Measurements from ENCODE around the gene SPOP. TPM values are rescaled to one million over a fixed set of nuclear protein-coding genes. Genes with fewer than 3 reads are reported as not detected.

The SPOP gene
- total and polyA plus RNA-seq, 2 of the 4 experiments (the other 2 are of a cell fraction), result 24.9 to 47.5 TPM

DNA sequence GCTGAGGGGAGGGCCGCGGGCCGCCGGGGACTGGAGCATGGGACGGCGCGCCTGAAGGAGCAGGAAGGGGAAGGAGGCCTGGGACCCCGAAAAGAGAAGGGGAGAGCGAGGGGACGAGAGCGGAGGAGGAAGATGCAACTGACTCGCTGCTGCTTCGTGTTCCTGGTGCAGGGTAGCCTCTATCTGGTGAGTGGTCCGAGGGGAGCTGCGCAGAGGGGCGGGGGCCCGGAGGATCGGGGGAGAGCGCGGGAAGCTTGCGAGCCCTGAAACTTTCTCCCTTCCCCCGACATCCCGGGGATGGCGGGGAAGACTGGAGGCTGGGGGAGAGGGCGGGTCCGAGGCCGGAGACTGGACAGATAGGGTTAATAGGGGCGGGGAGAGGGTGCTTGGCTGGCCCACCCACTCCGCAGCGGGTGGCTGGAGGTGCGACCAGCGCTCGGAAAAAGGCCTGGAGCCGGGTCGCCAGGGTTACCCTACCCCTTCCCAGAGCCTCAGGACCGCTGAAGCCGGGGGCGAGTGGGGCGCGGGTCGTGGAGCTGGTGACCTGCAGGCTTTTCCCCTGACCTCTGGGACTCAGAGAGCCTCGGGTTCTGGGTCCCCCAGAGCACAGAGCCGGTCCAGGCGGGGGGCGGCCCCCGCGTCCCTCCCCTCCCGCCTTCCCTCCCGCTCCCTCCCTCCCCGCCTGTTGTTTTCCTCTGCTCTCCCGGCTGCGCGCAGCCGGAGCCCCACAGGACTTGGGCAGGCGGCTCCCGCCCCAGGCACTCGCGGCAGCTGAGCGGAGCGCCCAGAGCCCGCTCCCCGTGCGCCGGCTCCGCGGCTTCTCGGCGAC lies 101.6 kb downstream of the SPOP start:
- TF ChIP-seq MAZ (IDR thresholded peaks at IDR 0.05; ENCODE audit: borderline replicate concordance, low read depth, low read length) (peak; percentile 39; the same call in 1 of the 2 replicates), SMC3 (IDR thresholded peaks at IDR 0.05; ENCODE audit: low read depth, low read length) (no peak)
- Histone ChIP-seq H2BK15ac (ENCODE audit: low read depth, low read length) (no peak overlapping the region), H3K4me2 (ENCODE audit: low read depth, low read length) (peak overlapping the region; percentile 90), H3K36me3 (ENCODE audit: control insufficient read depth, insufficient read depth, low read length) (no peaks in the 10 kb centered on the region), H3K4ac (ENCODE audit: low read depth, low read length) (0 out of 2 replicates have a peak overlapping the region, but pooled peaks have one; percentile 65), H3K23ac (ENCODE audit: low read depth, low read length) (no peak overlapping the region), H2AK9ac (replicated peaks; ENCODE audit: low read depth, low read length, poor library complexity) (peak overlapping the region; percentile 65), H4K20me1 (ENCODE audit: insufficient read depth, low read length) (no peaks in the 10 kb centered on the region; the same call in none of the 2 replicates), H3K4me3 (ENCODE audit: insufficient read depth, low read depth, low read length) (peak overlapping the region; percentile 57), H3K9me1 (ENCODE audit: insufficient read depth, low read length) (no peaks in the 10 kb centered on the region), H3K27ac (ENCODE audit: insufficient read depth, low read length) (no peak overlapping the region), H2BK20ac (ENCODE audit: low read depth, low read length) (no peak overlapping the region), H3K4me1 (ENCODE audit: control insufficient read depth, insufficient read depth, low read length) (peaks cover 4% of the 10 kb centered on the region; the same call in 1 of the 2 replicates), H4K91ac (ENCODE audit: insufficient read depth, low read depth, low read length) (no peak overlapping the region), H4K8ac (ENCODE audit: low read depth in 2 of 2, low read length in 2 of 2) (no peak overlapping the region), H2AK5ac (ENCODE audit: low read depth, low read length) (no peak overlapping the region), H3K27me3 (ENCODE audit: control insufficient read depth, insufficient read depth, low read length) (peaks cover 54% of the 10 kb centered on the region), H3K79me1 (ENCODE audit: low read depth in 1 of 2, low read length in 2 of 2) (no peaks in the 10 kb centered on the region), H2BK120ac (ENCODE audit: low read depth, low read length) (0 out of 2 replicates have a peak overlapping the region, but pooled peaks have one; percentile 40), H4K5ac (ENCODE audit: low read depth, low read length) (no peak overlapping the region), H2BK5ac (ENCODE audit: low read depth, low read length, poor library complexity, severe bottlenecking) (no peak overlapping the region), H3K14ac (replicated peaks; ENCODE audit: low read depth, low read length) (no peak overlapping the region; the same call in 1 of the 2 replicates), H2AFZ (replicated peaks; ENCODE audit: low read length, poor library complexity) (peak overlapping the region; percentile 94), H3K9ac (ENCODE audit: low read depth, low read length) (peak overlapping the region; percentile 75), H3K56ac (ENCODE audit: extremely low read depth, insufficient read depth, low read length) (no peak overlapping the region), H3K9me3 (ENCODE audit: control insufficient read depth, insufficient read depth, low read length) (no peaks in the 10 kb centered on the region), H3K18ac (ENCODE audit: low read depth, low read length) (no peak overlapping the region)
- intact Hi-C loops (cut with micrococcal nuclease), result no loop called here
- BruUV-seq (replicated peaks), result no TSS peak
- in situ Hi-C loops (cut with MboI; ENCODE audit: low sequenced_read_pairs), result no loop called here
- ChIA-PET POLR2A (ENCODE audit: unreplicated experiment) (interaction anchor here (0.5 kb wide), 1 partner anchor 19 kb away, joined by 4 read pairs; no protein-coding TSS in a partner anchor), CTCF (interaction anchor here (0.5 kb wide), 1 partner anchor 122 kb away, joined by 3 read pairs; no protein-coding TSS in a partner anchor)
- WGBS, 2 experiments (ENCODE audit: extremely low coverage in 2 of 2, insufficient read length in 1 of 2), result 0% methylated on average over 17 of the region's 68 CpGs; no CpG with 5 or more reads in 1 of the 2 experiments
- ATAC-seq (ENCODE audit: low read depth), result peak; percentile 84
- DNase-seq, result peak; percentile 24
- dilution Hi-C loops (cut with HindIII; ENCODE audit: low sequenced_read_pairs, unreplicated experiment), result no loop called here
